ENCODE measurements around the gene SOX5.
"Not testable (repeated sequence)": the region's sequence is repeated elsewhere in the genome, so short reads cannot be mapped to it uniquely, and the experiment has no call there.

SOX5 gene

GRCh38 chr12:23853640-23854039 lies 95.8 kb downstream of the SOX5 start:
- no peak overlapping the region for H3K4me3 ChIP-seq (ENCODE audit: low read depth in 1 of 2, low read length in 2 of 2)
- H3K9ac ChIP-seq (ENCODE audit: low read depth in 1 of 2, low read length in 2 of 2), result no peak overlapping the region
- no peak overlapping the region for H3K27ac ChIP-seq (ENCODE audit: low read depth, low read length)
- no peaks in the 10 kb centered on the region for H3K27me3 ChIP-seq (ENCODE audit: control insufficient read depth in 1 of 2, insufficient read depth in 2 of 2, low read length in 2 of 2)
- no peaks in the 10 kb centered on the region for H3K4me1 ChIP-seq (ENCODE audit: control insufficient read depth in 1 of 2, insufficient read depth in 2 of 2, low read length in 2 of 2)
- no peaks in the 10 kb centered on the region for H3K36me3 ChIP-seq (ENCODE audit: control insufficient read depth in 1 of 2, insufficient read depth in 2 of 2, low read length in 2 of 2)
- no peaks in the 10 kb centered on the region for H3K9me3 ChIP-seq (ENCODE audit: control insufficient read depth in 1 of 2, low read length in 2 of 2)

GRCh38 chr12:23851602-23852001 lies 97.9 kb downstream of the SOX5 start:
- H3K4me1 ChIP-seq (ENCODE audit: control insufficient read depth in 1 of 2, insufficient read depth in 2 of 2, low read length in 2 of 2), result no peaks in the 10 kb centered on the region
- H3K36me3 ChIP-seq (ENCODE audit: control insufficient read depth in 1 of 2, insufficient read depth in 2 of 2, low read length in 2 of 2), result no peaks in the 10 kb centered on the region
- no peak overlapping the region for H3K27ac ChIP-seq (ENCODE audit: low read depth, low read length)
- H3K9ac ChIP-seq (ENCODE audit: low read depth in 1 of 2, low read length in 2 of 2), result no peak overlapping the region
- no peaks in the 10 kb centered on the region for H3K9me3 ChIP-seq (ENCODE audit: control insufficient read depth in 1 of 2, low read length in 2 of 2)
- H3K4me3 ChIP-seq (ENCODE audit: low read depth in 1 of 2, low read length in 2 of 2), result no peak overlapping the region
- H3K27me3 ChIP-seq (ENCODE audit: control insufficient read depth in 1 of 2, insufficient read depth in 2 of 2, low read length in 2 of 2), result no peaks in the 10 kb centered on the region

- no peak overlapping the region for H3K27ac ChIP-seq (ENCODE audit: low read depth, low read length)
- no peaks in the 10 kb centered on the region for H3K4me1 ChIP-seq (ENCODE audit: control insufficient read depth in 1 of 2, insufficient read depth in 2 of 2, low read length in 2 of 2)
- H3K4me3 ChIP-seq (ENCODE audit: low read depth in 1 of 2, low read length in 2 of 2), result no peak overlapping the region
- no peaks in the 10 kb centered on the region for H3K36me3 ChIP-seq (ENCODE audit: control insufficient read depth in 1 of 2, insufficient read depth in 2 of 2, low read length in 2 of 2)
- H3K27me3 ChIP-seq (ENCODE audit: control insufficient read depth in 1 of 2, insufficient read depth in 2 of 2, low read length in 2 of 2), result no peaks in the 10 kb centered on the region
- H3K9me3 ChIP-seq (ENCODE audit: control insufficient read depth in 1 of 2, low read length in 2 of 2), result no peaks in the 10 kb centered on the region
- H3K9ac ChIP-seq (ENCODE audit: low read depth in 1 of 2, low read length in 2 of 2), result no peak overlapping the region
Observed at GRCh38 chr12:23847857-23848256, 101.6 kb downstream of the SOX5 start.

- H3K4me1 ChIP-seq (ENCODE audit: control insufficient read depth in 1 of 2, insufficient read depth in 2 of 2, low read length in 2 of 2), result no peaks in the 10 kb centered on the region
- no peaks in the 10 kb centered on the region for H3K36me3 ChIP-seq (ENCODE audit: control insufficient read depth in 1 of 2, insufficient read depth in 2 of 2, low read length in 2 of 2)
Observed at GRCh38 chr12:23843958-23844357, 105.5 kb downstream of the SOX5 start.

GRCh38 chr12:23834076-23834475 lies 115.4 kb downstream of the SOX5 start:
- Histone ChIP-seq H3K27ac (ENCODE audit: low read depth, low read length) (no peak overlapping the region), H3K9me3 (ENCODE audit: control insufficient read depth in 1 of 2, low read length in 2 of 2) (no peaks in the 10 kb centered on the region), H3K4me1 (ENCODE audit: control insufficient read depth in 1 of 2, insufficient read depth in 2 of 2, low read length in 2 of 2) (no peaks in the 10 kb centered on the region), H3K9ac (ENCODE audit: low read depth in 1 of 2, low read length in 2 of 2) (no peak overlapping the region), H3K4me3 (ENCODE audit: low read depth in 1 of 2, low read length in 2 of 2) (no peak overlapping the region), H3K27me3 (ENCODE audit: control insufficient read depth in 1 of 2, insufficient read depth in 2 of 2, low read length in 2 of 2) (no peaks in the 10 kb centered on the region), H3K36me3 (ENCODE audit: control insufficient read depth in 1 of 2, insufficient read depth in 2 of 2, low read length in 2 of 2) (no peaks in the 10 kb centered on the region)

More at GRCh38 chr12:23843958-23844357, 105.5 kb downstream of the SOX5 start:
- Histone ChIP-seq H3K9me3 (ENCODE audit: control insufficient read depth in 1 of 2, low read length in 2 of 2) (no peaks in the 10 kb centered on the region), H3K27me3 (ENCODE audit: control insufficient read depth in 1 of 2, insufficient read depth in 2 of 2, low read length in 2 of 2) (no peaks in the 10 kb centered on the region), H3K4me3 (ENCODE audit: low read depth in 1 of 2, low read length in 2 of 2) (no peak overlapping the region), H3K9ac (ENCODE audit: low read depth in 1 of 2, low read length in 2 of 2) (no peak overlapping the region), H3K27ac (ENCODE audit: low read depth, low read length) (no peak overlapping the region)

GRCh38 chr12:23831739-23832138 lies 117.7 kb downstream of the SOX5 start:
- H3K36me3 ChIP-seq (ENCODE audit: control insufficient read depth in 1 of 2, insufficient read depth in 2 of 2, low read length in 2 of 2), result no peaks in the 10 kb centered on the region
- no peak overlapping the region for H3K9ac ChIP-seq (ENCODE audit: low read depth in 1 of 2, low read length in 2 of 2)
- H3K27ac ChIP-seq (ENCODE audit: low read depth, low read length), result no peak overlapping the region
- H3K27me3 ChIP-seq (ENCODE audit: control insufficient read depth in 1 of 2, insufficient read depth in 2 of 2, low read length in 2 of 2), result no peaks in the 10 kb centered on the region
- H3K9me3 ChIP-seq (ENCODE audit: control insufficient read depth in 1 of 2, low read length in 2 of 2), result no peaks in the 10 kb centered on the region
- H3K4me3 ChIP-seq (ENCODE audit: low read depth in 1 of 2, low read length in 2 of 2), result no peak overlapping the region
- no peaks in the 10 kb centered on the region for H3K4me1 ChIP-seq (ENCODE audit: control insufficient read depth in 1 of 2, insufficient read depth in 2 of 2, low read length in 2 of 2)

- Histone ChIP-seq H3K4me1 (ENCODE audit: control insufficient read depth in 1 of 2, insufficient read depth in 2 of 2, low read length in 2 of 2) (no peaks in the 10 kb centered on the region), H3K27me3 (ENCODE audit: control insufficient read depth in 1 of 2, insufficient read depth in 2 of 2, low read length in 2 of 2) (no peaks in the 10 kb centered on the region), H3K9me3 (ENCODE audit: control insufficient read depth in 1 of 2, low read length in 2 of 2) (no peaks in the 10 kb centered on the region), H3K27ac (ENCODE audit: low read depth, low read length) (no peak overlapping the region), H3K9ac (ENCODE audit: low read depth in 1 of 2, low read length in 2 of 2) (no peak overlapping the region), H3K4me3 (ENCODE audit: low read depth in 1 of 2, low read length in 2 of 2) (no peak overlapping the region), H3K36me3 (ENCODE audit: control insufficient read depth in 1 of 2, insufficient read depth in 2 of 2, low read length in 2 of 2) (no peaks in the 10 kb centered on the region)
Observed at GRCh38 chr12:23830210-23830609, 119.3 kb downstream of the SOX5 start.

- H3K9me3 ChIP-seq (ENCODE audit: control insufficient read depth in 1 of 2, low read length in 2 of 2), result no peaks in the 10 kb centered on the region
- H3K4me3 ChIP-seq (ENCODE audit: low read depth in 1 of 2, low read length in 2 of 2), result no peak overlapping the region
- no peaks in the 10 kb centered on the region for H3K4me1 ChIP-seq (ENCODE audit: control insufficient read depth in 1 of 2, insufficient read depth in 2 of 2, low read length in 2 of 2)
- no peak overlapping the region for H3K27ac ChIP-seq (ENCODE audit: low read depth, low read length)
- no peaks in the 10 kb centered on the region for H3K36me3 ChIP-seq (ENCODE audit: control insufficient read depth in 1 of 2, insufficient read depth in 2 of 2, low read length in 2 of 2)
- no peak overlapping the region for H3K9ac ChIP-seq (ENCODE audit: low read depth in 1 of 2, low read length in 2 of 2)
- H3K27me3 ChIP-seq (ENCODE audit: control insufficient read depth in 1 of 2, insufficient read depth in 2 of 2, low read length in 2 of 2), result no peaks in the 10 kb centered on the region
Observed at GRCh38 chr12:23827353-23827752, 122.1 kb downstream of the SOX5 start.

GRCh38 chr12:23825124-23825523 lies 124.3 kb downstream of the SOX5 start:
- not testable (repeated sequence) for H3K27me3 ChIP-seq (ENCODE audit: control insufficient read depth in 1 of 2, insufficient read depth in 2 of 2, low read length in 2 of 2); H3K27ac ChIP-seq (ENCODE audit: low read depth, low read length); H3K36me3 ChIP-seq (ENCODE audit: control insufficient read depth in 1 of 2, insufficient read depth in 2 of 2, low read length in 2 of 2); H3K4me3 ChIP-seq (ENCODE audit: low read depth in 1 of 2, low read length in 2 of 2); H3K9me3 ChIP-seq (ENCODE audit: control insufficient read depth in 1 of 2, low read length in 2 of 2); H3K9ac ChIP-seq (ENCODE audit: low read depth in 1 of 2, low read length in 2 of 2); H3K4me1 ChIP-seq (ENCODE audit: control insufficient read depth in 1 of 2, insufficient read depth in 2 of 2, low read length in 2 of 2)

- Histone ChIP-seq H3K9ac (ENCODE audit: low read depth in 1 of 2, low read length in 2 of 2) (no peak overlapping the region), H3K36me3 (ENCODE audit: control insufficient read depth in 1 of 2, insufficient read depth in 2 of 2, low read length in 2 of 2) (no peaks in the 10 kb centered on the region), H3K4me3 (ENCODE audit: low read depth in 1 of 2, low read length in 2 of 2) (no peak overlapping the region)
Observed at GRCh38 chr12:23824358-23824757, 125.1 kb downstream of the SOX5 start.

GRCh38 chr12:23822883-23823282 lies 126.6 kb downstream of the SOX5 start:
- H3K4me1 ChIP-seq (ENCODE audit: control insufficient read depth in 1 of 2, insufficient read depth in 2 of 2, low read length in 2 of 2); H3K9ac ChIP-seq (ENCODE audit: low read depth in 1 of 2, low read length in 2 of 2); H3K36me3 ChIP-seq (ENCODE audit: control insufficient read depth in 1 of 2, insufficient read depth in 2 of 2, low read length in 2 of 2); H3K4me3 ChIP-seq (ENCODE audit: low read depth in 1 of 2, low read length in 2 of 2); H3K9me3 ChIP-seq (ENCODE audit: control insufficient read depth in 1 of 2, low read length in 2 of 2); H3K27me3 ChIP-seq (ENCODE audit: control insufficient read depth in 1 of 2, insufficient read depth in 2 of 2, low read length in 2 of 2); H3K27ac ChIP-seq (ENCODE audit: low read depth, low read length): not testable (repeated sequence)

More at GRCh38 chr12:23824358-23824757, 125.1 kb downstream of the SOX5 start:
- Histone ChIP-seq H3K9me3 (ENCODE audit: control insufficient read depth in 1 of 2, low read length in 2 of 2) (no peaks in the 10 kb centered on the region), H3K27ac (ENCODE audit: low read depth, low read length) (no peak overlapping the region), H3K4me1 (ENCODE audit: control insufficient read depth in 1 of 2, insufficient read depth in 2 of 2, low read length in 2 of 2) (no peaks in the 10 kb centered on the region), H3K27me3 (ENCODE audit: control insufficient read depth in 1 of 2, insufficient read depth in 2 of 2, low read length in 2 of 2) (no peaks in the 10 kb centered on the region)
